ENCODE data around the gene ATXN8OS.
A peak's percentile ranks its signal among the peaks of the same experiment; 100 is the strongest.

The ATXN8OS gene

GRCh38 chr13:70090036-70090723 lies 17.4 kb upstream of the ATXN8OS start:
- Histone ChIP-seq H3K27ac (ENCODE audit: low read depth, low read length, poor library complexity, severe bottlenecking) (no peak overlapping the region), H4K20me1 (ENCODE audit: insufficient read depth, low read length) (no peaks in the 10 kb centered on the region), H3K4me2 (ENCODE audit: low read length) (no peak overlapping the region), H3K4me3 (ENCODE audit: low read depth, low read length, poor library complexity, severe bottlenecking) (no peak overlapping the region), H3F3A (ENCODE audit: insufficient read depth, low read length) (no peaks in the 10 kb centered on the region), H3K36me3 (ENCODE audit: insufficient read depth, low read length) (no peaks in the 10 kb centered on the region), H2AFZ (ENCODE audit: low read length) (no peak overlapping the region), H3K9me3 (ENCODE audit: low read length) (no peaks in the 10 kb centered on the region), H3K9ac (ENCODE audit: low read length) (no peak overlapping the region), H3K4me1 (ENCODE audit: insufficient read depth, low read length, severe bottlenecking) (no peaks in the 10 kb centered on the region), H3K27me3 (ENCODE audit: insufficient read depth, low read length) (no peaks in the 10 kb centered on the region), H3K9me2 (ENCODE audit: low read depth, low read length) (no peaks in the 10 kb centered on the region), H3K79me2 (ENCODE audit: insufficient read depth, low read length) (no peaks in the 10 kb centered on the region)
- TF ChIP-seq, protein P1, sequence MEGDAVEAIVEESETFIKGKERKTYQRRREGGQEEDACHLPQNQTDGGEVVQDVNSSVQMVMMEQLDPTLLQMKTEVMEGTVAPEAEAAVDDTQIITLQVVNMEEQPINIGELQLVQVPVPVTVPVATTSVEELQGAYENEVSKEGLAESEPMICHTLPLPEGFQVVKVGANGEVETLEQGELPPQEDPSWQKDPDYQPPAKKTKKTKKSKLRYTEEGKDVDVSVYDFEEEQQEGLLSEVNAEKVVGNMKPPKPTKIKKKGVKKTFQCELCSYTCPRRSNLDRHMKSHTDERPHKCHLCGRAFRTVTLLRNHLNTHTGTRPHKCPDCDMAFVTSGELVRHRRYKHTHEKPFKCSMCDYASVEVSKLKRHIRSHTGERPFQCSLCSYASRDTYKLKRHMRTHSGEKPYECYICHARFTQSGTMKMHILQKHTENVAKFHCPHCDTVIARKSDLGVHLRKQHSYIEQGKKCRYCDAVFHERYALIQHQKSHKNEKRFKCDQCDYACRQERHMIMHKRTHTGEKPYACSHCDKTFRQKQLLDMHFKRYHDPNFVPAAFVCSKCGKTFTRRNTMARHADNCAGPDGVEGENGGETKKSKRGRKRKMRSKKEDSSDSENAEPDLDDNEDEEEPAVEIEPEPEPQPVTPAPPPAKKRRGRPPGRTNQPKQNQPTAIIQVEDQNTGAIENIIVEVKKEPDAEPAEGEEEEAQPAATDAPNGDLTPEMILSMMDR (IDR thresholded peaks at IDR 0.05; ENCODE audit: low read length): no peak

- Histone ChIP-seq H2AFZ (ENCODE audit: low read length) (no peak overlapping the region), H3F3A (ENCODE audit: insufficient read depth, low read length) (no peaks in the 10 kb centered on the region), H4K20me1 (ENCODE audit: insufficient read depth, low read length) (no peaks in the 10 kb centered on the region), H3K36me3 (ENCODE audit: insufficient read depth, low read length) (no peaks in the 10 kb centered on the region), H3K79me2 (ENCODE audit: insufficient read depth, low read length) (no peaks in the 10 kb centered on the region), H3K4me2 (ENCODE audit: low read length) (no peak overlapping the region), H3K27me3 (ENCODE audit: insufficient read depth, low read length) (no peaks in the 10 kb centered on the region), H3K27ac (ENCODE audit: low read depth, low read length, poor library complexity, severe bottlenecking) (no peak overlapping the region), H3K9ac (ENCODE audit: low read length) (no peak overlapping the region), H3K4me3 (ENCODE audit: low read depth, low read length, poor library complexity, severe bottlenecking) (no peak overlapping the region), H3K9me2 (ENCODE audit: low read depth, low read length) (no peaks in the 10 kb centered on the region), H3K9me3 (ENCODE audit: low read length) (no peaks in the 10 kb centered on the region), H3K4me1 (ENCODE audit: insufficient read depth, low read length, severe bottlenecking) (no peaks in the 10 kb centered on the region)
- TF ChIP-seq EZH2 (IDR thresholded peaks at IDR 0.05; ENCODE audit: borderline replicate concordance, low read length): no peak
- TF ChIP-seq, protein P1 (IDR thresholded peaks at IDR 0.05; ENCODE audit: low read length): peak; percentile 46
These were observed 9.0 kb upstream of the ATXN8OS start for GRCh38 chr13:70098669-70099068.

DNA sequence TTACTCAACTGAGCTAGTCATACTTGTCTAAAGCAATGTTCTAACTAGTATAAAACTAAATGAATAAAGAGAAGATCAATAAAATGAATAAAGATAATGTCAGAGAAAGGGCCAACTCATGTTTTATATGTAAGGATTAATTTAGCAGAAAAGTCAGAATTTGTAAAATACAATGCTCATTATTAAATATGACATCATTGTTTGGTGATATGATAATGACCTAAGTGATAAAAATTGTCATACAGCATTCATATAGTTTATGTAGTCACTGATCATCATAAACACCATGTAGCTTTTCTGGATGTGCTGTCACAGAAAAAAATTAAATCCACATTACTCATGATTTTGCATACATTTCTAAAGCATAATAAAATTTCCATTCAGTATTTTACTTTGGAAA lies 3.1 kb upstream of the ATXN8OS start:
- H3K27ac ChIP-seq (ENCODE audit: low read depth, low read length, poor library complexity, severe bottlenecking): no peak overlapping the region
- H3K4me3 ChIP-seq (ENCODE audit: low read depth, low read length, poor library complexity, severe bottlenecking): no peak overlapping the region
- TF ChIP-seq, protein P1 (IDR thresholded peaks at IDR 0.05; ENCODE audit: low read length): no peak
- no peak for TF ChIP-seq EZH2 (IDR thresholded peaks at IDR 0.05; ENCODE audit: borderline replicate concordance, low read length)
- no peaks in the 10 kb centered on the region for H3K79me2 ChIP-seq (ENCODE audit: insufficient read depth, low read length)
- no peak overlapping the region for H2AFZ ChIP-seq (ENCODE audit: low read length)
- no peaks in the 10 kb centered on the region for H4K20me1 ChIP-seq (ENCODE audit: insufficient read depth, low read length)
- no peaks in the 10 kb centered on the region for H3K9me3 ChIP-seq (ENCODE audit: low read length)
- H3K36me3 ChIP-seq (ENCODE audit: insufficient read depth, low read length): no peaks in the 10 kb centered on the region
- no peaks in the 10 kb centered on the region for H3K4me1 ChIP-seq (ENCODE audit: insufficient read depth, low read length, severe bottlenecking)
- H3K4me2 ChIP-seq (ENCODE audit: low read length): no peak overlapping the region
- H3K9ac ChIP-seq (ENCODE audit: low read length): no peak overlapping the region
- 0 out of 2 replicates have a peak, but pooled peaks cover 3% of the 10 kb centered on the region for H3K9me2 ChIP-seq (ENCODE audit: low read depth, low read length)
- no peaks in the 10 kb centered on the region for H3K27me3 ChIP-seq (ENCODE audit: insufficient read depth, low read length)
- no peaks in the 10 kb centered on the region for H3F3A ChIP-seq (ENCODE audit: insufficient read depth, low read length)

Measured in OCI-LY1 (cell line).